ENCODE measurements around the gene VAC14.
A peak's percentile ranks its signal among the peaks of the same experiment; 100 is the strongest.

Gene VAC14

GRCh38 chr16:70682239-70683145 lies 118.5 kb downstream of the VAC14 start:
- no peaks in the 10 kb centered on the region for H3K27me3 ChIP-seq (ENCODE audit: control insufficient read depth in 1 of 2, insufficient read depth in 2 of 2, low read length in 2 of 2)
- peaks cover 10 to 33% of the 10 kb centered on the region in 2 donors for H3K4me1 ChIP-seq (ENCODE audit: control insufficient read depth in 1 of 2, insufficient read depth in 2 of 2, low read length in 2 of 2)
- H3K9me3 ChIP-seq (ENCODE audit: control insufficient read depth in 1 of 2, low read length in 2 of 2): no peaks in the 10 kb centered on the region
- H3K9ac ChIP-seq (ENCODE audit: low read depth in 1 of 2, low read length in 2 of 2): peak overlapping the region in 1 of 2 donors; percentile 4
- peaks cover 0 to 11% of the 10 kb centered on the region in 2 donors for H3K36me3 ChIP-seq (ENCODE audit: control insufficient read depth in 1 of 2, insufficient read depth in 2 of 2, low read length in 2 of 2)
- no peak overlapping the region for H3K27ac ChIP-seq (ENCODE audit: low read depth, low read length)
- no peak overlapping the region for H3K4me3 ChIP-seq (ENCODE audit: low read depth in 1 of 2, low read length in 2 of 2)

DNA sequence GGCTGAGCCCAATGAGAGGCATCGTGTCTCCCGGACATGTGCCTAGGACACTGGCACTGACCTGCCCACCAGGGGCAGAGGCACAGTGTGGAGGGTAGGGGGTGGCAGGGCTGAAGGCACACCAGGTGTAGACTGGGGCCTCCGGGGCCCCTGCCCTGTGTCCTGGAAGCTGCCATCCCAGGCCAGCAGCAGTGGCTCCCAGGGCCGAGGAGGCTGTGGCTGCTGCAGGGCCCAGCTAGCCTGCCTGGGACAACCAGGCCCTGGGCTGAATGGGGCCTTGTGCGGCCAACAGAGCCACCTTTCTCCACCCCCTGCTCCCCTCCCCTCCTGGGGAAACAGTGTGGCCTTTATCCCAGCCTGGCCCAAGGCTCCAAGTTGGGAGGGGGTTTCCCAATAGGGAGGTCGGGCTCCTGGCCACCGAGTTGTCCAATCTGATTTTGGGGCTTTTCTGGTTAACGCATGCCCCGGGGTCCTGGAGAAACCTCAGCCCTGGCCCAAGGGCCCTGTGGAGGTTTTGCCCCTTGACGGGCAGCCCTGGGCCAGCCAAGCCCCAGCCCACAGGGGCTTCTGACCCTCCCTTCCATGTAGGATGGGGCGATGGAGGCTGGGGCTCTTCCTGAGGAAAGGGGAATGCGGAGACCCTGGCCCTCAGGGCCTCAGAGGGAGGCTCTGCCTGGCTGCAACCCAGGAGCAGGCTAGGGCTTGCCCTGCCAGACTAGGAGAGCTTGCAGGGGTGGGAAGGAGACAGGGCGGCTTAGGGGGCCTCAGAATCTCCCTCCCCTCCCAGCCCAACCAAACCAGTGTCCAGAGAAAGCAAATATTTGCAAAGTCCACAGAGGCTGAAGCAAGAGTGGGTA lies 119.3 kb downstream of the VAC14 start:
- no peak overlapping the region for H3K4me3 ChIP-seq (ENCODE audit: low read depth in 1 of 2, low read length in 2 of 2)
- no peaks in the 10 kb centered on the region for H3K27me3 ChIP-seq (ENCODE audit: control insufficient read depth in 1 of 2, insufficient read depth in 2 of 2, low read length in 2 of 2)
- peaks cover 0 to 11% of the 10 kb centered on the region in 2 donors for H3K36me3 ChIP-seq (ENCODE audit: control insufficient read depth in 1 of 2, insufficient read depth in 2 of 2, low read length in 2 of 2)
- H3K27ac ChIP-seq (ENCODE audit: low read depth, low read length): peak overlapping the region; percentile 50
- peaks cover 2 to 28% of the 10 kb centered on the region in 2 donors for H3K4me1 ChIP-seq (ENCODE audit: control insufficient read depth in 1 of 2, insufficient read depth in 2 of 2, low read length in 2 of 2)
- no peak overlapping the region for H3K9ac ChIP-seq (ENCODE audit: low read depth in 1 of 2, low read length in 2 of 2)
- H3K9me3 ChIP-seq (ENCODE audit: control insufficient read depth in 1 of 2, low read length in 2 of 2): no peaks in the 10 kb centered on the region

DNA sequence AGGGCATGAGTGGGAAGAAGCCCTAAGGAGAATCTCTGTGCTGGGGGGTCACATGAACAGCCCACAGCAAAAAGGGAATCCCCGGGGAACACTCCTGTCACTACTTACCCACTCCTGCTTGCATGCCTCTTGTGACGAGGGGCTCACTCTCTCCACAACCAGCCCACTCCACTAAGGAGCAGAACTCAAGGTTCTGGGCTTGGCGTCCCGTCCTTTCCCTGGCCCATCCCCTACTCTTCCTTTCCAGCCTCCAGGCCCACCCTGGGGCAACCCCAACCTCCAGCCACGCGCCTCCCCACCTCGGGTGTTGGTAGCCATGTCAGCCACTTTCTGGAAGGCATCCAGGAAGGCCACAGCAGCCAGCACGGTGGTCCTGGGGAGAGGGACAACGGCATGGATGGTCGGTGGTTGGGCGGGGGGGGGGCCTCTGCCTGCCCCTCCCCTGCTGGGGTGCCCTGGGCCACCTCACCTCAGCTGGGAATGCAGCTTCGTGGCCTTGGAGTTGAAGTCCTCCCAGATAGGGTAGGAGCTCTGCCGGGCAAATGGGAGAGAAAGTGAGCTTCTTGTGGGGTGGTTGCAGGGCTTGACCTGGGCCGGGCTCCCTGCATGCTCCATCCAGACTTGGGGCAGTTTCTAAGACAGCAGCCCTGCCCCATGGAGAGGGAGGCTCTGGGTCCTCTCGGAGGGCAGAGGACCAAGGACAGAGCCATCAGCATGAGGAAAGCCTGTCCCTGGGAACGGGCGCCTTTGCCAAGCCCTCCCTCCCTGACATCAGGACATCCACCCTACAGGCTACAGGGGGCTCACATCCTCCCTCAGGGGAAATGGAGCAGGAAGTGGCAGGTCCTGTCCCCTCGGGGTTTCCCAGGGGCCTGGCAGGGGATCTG lies 120.2 kb downstream of the VAC14 start:
- H3K9me3 ChIP-seq (ENCODE audit: control insufficient read depth in 1 of 2, low read length in 2 of 2): no peaks in the 10 kb centered on the region
- peaks cover 0 to 17% of the 10 kb centered on the region in 2 donors for H3K36me3 ChIP-seq (ENCODE audit: control insufficient read depth in 1 of 2, insufficient read depth in 2 of 2, low read length in 2 of 2)
- H3K27ac ChIP-seq (ENCODE audit: low read depth, low read length): peak overlapping the region; percentile 20
- H3K9ac ChIP-seq (ENCODE audit: low read depth in 1 of 2, low read length in 2 of 2): no peak overlapping the region
- H3K4me3 ChIP-seq (ENCODE audit: low read depth in 1 of 2, low read length in 2 of 2): no peak overlapping the region
- peaks cover 0 to 25% of the 10 kb centered on the region in 2 donors for H3K4me1 ChIP-seq (ENCODE audit: control insufficient read depth in 1 of 2, insufficient read depth in 2 of 2, low read length in 2 of 2)
- no peaks in the 10 kb centered on the region for H3K27me3 ChIP-seq (ENCODE audit: control insufficient read depth in 1 of 2, insufficient read depth in 2 of 2, low read length in 2 of 2)

DNA sequence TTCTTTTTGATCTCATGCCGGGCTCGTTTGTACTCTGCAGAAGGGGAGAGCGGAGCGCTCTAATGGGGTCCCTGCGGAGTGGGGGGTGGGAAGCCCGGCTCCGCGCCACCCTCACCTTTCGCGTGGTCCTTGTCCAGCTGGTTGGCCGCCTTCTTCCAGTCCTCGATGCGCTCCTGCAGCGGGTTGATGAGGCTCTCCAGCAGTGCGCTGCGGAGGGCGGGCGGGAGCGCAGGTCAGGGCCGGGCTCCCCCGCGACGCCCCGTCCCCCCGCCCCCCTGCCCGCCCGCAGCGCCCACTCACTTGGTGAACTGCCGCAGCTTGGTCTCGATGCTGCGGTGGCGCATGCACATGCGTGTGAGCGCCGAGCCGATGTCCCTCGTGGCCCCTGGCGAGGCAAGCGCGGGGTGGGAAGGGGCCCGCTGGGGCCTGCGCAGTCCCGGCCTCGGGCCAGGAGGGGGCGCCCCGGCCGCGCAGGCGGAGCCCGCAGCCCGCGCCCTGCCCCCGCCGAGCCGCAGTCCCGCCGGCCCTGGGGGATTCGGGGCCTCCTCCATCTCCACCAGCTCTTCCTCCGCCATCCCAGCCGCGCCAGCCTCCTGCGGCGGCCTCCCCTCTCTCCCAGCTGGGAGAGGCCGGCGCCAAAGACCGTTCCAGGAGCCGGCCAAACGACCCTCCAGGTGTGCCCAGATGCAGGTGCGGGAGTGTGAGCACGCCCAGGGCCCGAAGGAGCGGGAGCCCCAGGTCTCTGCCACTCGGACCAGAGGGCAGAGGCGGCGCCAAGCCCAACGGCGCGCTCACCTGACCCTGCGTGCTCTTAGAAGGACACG lies 121.1 kb downstream of the VAC14 start:
- no peak overlapping the region for H3K9ac ChIP-seq (ENCODE audit: low read depth in 1 of 2, low read length in 2 of 2)
- H3K9me3 ChIP-seq (ENCODE audit: control insufficient read depth in 1 of 2, low read length in 2 of 2): no peaks in the 10 kb centered on the region
- H3K4me3 ChIP-seq (ENCODE audit: low read depth in 1 of 2, low read length in 2 of 2): no peak overlapping the region
- no peak overlapping the region for H3K27ac ChIP-seq (ENCODE audit: low read depth, low read length)
- H3K36me3 ChIP-seq (ENCODE audit: control insufficient read depth in 1 of 2, insufficient read depth in 2 of 2, low read length in 2 of 2): peaks cover 0 to 17% of the 10 kb centered on the region in 2 donors
- H3K4me1 ChIP-seq (ENCODE audit: control insufficient read depth in 1 of 2, insufficient read depth in 2 of 2, low read length in 2 of 2): peaks cover 0 to 25% of the 10 kb centered on the region in 2 donors
- H3K27me3 ChIP-seq (ENCODE audit: control insufficient read depth in 1 of 2, insufficient read depth in 2 of 2, low read length in 2 of 2): no peaks in the 10 kb centered on the region

DNA sequence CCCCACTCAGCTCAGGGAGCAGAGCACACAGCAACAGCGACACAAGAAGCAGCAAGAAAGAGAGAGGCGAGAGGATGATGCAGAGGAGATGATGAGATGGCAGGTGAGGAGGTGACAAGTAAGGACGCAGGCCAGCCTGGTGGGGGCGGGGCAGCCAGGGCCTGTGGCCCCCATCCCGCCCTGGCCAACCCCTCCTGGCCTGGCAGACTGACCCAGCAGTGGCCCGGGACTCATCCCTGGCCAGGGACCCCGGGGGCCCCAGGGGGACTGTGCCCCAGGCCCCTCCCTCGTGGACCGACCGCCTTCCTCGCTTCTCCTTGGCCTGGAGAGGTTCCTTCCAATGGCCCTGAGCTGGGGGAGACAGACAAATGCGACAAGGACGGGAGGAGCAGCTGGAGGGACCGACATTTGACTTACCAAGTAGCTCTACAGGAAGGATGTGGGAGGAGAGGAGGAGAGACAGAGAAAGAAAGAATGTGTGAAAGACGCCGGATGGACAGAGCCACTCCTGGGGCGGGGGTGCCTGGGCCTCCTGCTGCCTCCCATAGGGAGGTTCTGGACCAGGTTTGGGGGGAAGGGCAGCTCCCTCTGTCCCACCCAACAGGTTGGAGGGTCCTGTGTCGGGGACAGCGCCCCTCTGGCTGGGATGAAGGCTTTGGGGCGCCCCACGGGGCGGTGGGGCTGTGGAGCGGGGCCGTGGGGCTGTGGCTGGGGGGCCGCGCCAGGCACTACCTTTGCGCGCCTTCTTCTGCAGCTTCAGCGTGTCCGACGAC lies 121.9 kb downstream of the VAC14 start:
- H3K4me1 ChIP-seq (ENCODE audit: control insufficient read depth in 1 of 2, insufficient read depth in 2 of 2, low read length in 2 of 2): peaks cover 0 to 21% of the 10 kb centered on the region in 2 donors
- peaks cover 0 to 22% of the 10 kb centered on the region in 2 donors for H3K36me3 ChIP-seq (ENCODE audit: control insufficient read depth in 1 of 2, insufficient read depth in 2 of 2, low read length in 2 of 2)
- H3K4me3 ChIP-seq (ENCODE audit: low read depth in 1 of 2, low read length in 2 of 2): no peak overlapping the region
- no peaks in the 10 kb centered on the region for H3K27me3 ChIP-seq (ENCODE audit: control insufficient read depth in 1 of 2, insufficient read depth in 2 of 2, low read length in 2 of 2)
- no peak overlapping the region for H3K27ac ChIP-seq (ENCODE audit: low read depth, low read length)
- no peaks in the 10 kb centered on the region for H3K9me3 ChIP-seq (ENCODE audit: control insufficient read depth in 1 of 2, low read length in 2 of 2)
- no peak overlapping the region for H3K9ac ChIP-seq (ENCODE audit: low read depth in 1 of 2, low read length in 2 of 2)

DNA sequence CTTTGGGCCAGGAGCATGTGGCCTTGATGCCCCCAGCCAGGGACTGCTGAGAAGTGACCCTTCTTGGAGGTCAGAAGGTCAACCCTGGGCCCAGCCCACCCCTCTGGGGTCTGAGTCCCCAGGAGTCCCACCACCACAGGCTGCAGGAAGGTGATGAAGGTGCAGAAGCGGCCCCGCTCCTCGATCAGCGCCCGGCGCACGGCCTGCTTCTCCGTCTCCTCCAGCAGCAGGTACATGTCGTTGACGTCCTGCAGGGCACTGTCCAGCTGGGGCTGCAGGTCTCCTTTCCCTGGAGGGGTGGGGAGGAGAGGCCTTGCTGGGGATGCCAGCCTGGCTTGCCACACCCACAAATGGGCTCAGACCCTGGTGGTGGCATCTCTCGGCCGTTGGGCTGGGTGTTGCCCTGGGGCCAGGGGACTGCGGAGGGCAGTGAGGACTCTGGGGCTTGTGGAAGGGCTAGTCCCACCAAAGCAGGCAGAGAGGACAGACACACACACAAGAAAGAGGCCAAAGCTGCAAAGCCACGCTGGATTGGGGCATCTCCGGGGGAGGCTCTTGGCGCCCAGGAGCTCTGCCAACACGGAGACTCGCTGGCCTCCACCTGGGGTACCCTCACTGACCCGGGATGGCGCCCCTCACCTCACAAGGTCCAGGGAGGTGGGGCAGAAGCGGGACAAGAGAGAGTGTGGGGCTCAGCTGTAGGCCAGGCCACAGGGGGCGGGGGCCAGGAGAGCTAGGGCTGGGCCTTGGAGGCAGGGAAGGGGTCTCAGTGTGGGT lies 122.6 kb downstream of the VAC14 start:
- H3K27ac ChIP-seq (ENCODE audit: low read depth, low read length): no peak overlapping the region
- peaks cover 0 to 23% of the 10 kb centered on the region in 2 donors for H3K36me3 ChIP-seq (ENCODE audit: control insufficient read depth in 1 of 2, insufficient read depth in 2 of 2, low read length in 2 of 2)
- no peaks in the 10 kb centered on the region for H3K9me3 ChIP-seq (ENCODE audit: control insufficient read depth in 1 of 2, low read length in 2 of 2)
- H3K4me3 ChIP-seq (ENCODE audit: low read depth in 1 of 2, low read length in 2 of 2): no peak overlapping the region
- H3K4me1 ChIP-seq (ENCODE audit: control insufficient read depth in 1 of 2, insufficient read depth in 2 of 2, low read length in 2 of 2): peaks cover 0 to 17% of the 10 kb centered on the region in 2 donors
- no peaks in the 10 kb centered on the region for H3K27me3 ChIP-seq (ENCODE audit: control insufficient read depth in 1 of 2, insufficient read depth in 2 of 2, low read length in 2 of 2)
- H3K9ac ChIP-seq (ENCODE audit: low read depth in 1 of 2, low read length in 2 of 2): no peak overlapping the region

DNA sequence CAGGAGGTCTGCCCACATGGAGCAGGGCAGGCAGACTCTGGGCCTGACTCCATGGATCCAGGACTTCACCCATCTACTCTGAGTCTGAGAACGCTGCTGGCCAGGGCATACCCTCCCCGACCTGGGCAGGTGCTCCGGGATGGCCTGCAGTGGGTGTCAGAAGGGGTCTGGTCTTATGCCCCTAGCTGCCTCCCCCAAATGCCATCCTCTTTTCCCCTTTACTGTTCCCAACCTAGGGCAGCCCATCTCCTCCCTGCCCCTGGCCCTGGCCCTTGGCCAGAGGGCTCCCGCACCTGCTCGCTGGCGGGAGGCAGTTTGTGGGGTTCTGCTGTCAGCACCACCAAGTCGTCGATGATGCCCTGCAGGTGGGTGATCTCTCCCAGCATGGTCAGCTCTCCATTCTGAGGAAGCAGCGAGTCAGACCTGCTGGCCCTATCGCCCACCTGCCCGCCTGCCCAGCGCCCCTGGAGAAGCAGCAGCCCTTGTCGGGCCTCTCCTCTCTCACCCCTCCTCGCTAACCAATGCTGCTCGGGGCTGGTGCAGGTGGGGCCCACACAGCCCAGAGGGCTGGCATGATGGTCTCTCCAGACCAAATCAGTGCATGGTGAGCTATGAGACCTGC lies 123.3 kb downstream of the VAC14 start:
- no peaks in the 10 kb centered on the region for H3K27me3 ChIP-seq (ENCODE audit: control insufficient read depth in 1 of 2, insufficient read depth in 2 of 2, low read length in 2 of 2)
- no peak overlapping the region for H3K9ac ChIP-seq (ENCODE audit: low read depth in 1 of 2, low read length in 2 of 2)
- H3K36me3 ChIP-seq (ENCODE audit: control insufficient read depth in 1 of 2, insufficient read depth in 2 of 2, low read length in 2 of 2): peaks cover 0 to 23% of the 10 kb centered on the region in 2 donors
- no peak overlapping the region for H3K27ac ChIP-seq (ENCODE audit: low read depth, low read length)
- peaks cover 0 to 11% of the 10 kb centered on the region in 2 donors for H3K4me1 ChIP-seq (ENCODE audit: control insufficient read depth in 1 of 2, insufficient read depth in 2 of 2, low read length in 2 of 2)
- no peak overlapping the region for H3K4me3 ChIP-seq (ENCODE audit: low read depth in 1 of 2, low read length in 2 of 2)
- H3K9me3 ChIP-seq (ENCODE audit: control insufficient read depth in 1 of 2, low read length in 2 of 2): no peaks in the 10 kb centered on the region
